Astrocyte (in vitro differentiated cells and primary cell): ENCODE data around the gene KDM4B. TPM values are rescaled to one million over a fixed set of nuclear protein-coding genes. Genes with fewer than 3 reads are reported as not detected.
"Not testable (repeated sequence)": the region's sequence is repeated elsewhere in the genome, so short reads cannot be mapped to it uniquely, and the experiment has no call there.

ENCODE experiments used
- DNase-seq: peaks from one replicate; pipeline ENCODE4 v3.0.0-alpha.2; 2010; ENCODE audit warnings: low read depth
- FAIRE-seq: peaks from 2 replicates; lab custom pipeline; 2011; peaks lifted over from hg19 to GRCh38; lab: Jason Lieb, UNC
- H2AFZ ChIP-seq: 2 replicates; pipeline ENCODE4 v1.6.0; 2012; ENCODE audit warnings: low read depth, low read length, inconsistent platforms
- H3K27ac ChIP-seq: 2 replicates; pipeline ENCODE4 v1.5.1; 2011; ENCODE audit warnings: low read depth, low read length, inconsistent platforms
- H3K27me3 ChIP-seq: 2 replicates; pipeline ENCODE4 v1.6.0; 2011; ENCODE audit warnings: low read length, inconsistent platforms; ENCODE audit not compliant: insufficient read depth
- H3K36me3 ChIP-seq: 2 replicates; pipeline ENCODE4 v1.5.1; 2011; ENCODE audit warnings: low read length, inconsistent platforms; ENCODE audit not compliant: insufficient read depth
- H3K4me1 ChIP-seq: 2 replicates; pipeline ENCODE4 v1.5.1; 2011; ENCODE audit warnings: low read length, inconsistent platforms; ENCODE audit not compliant: insufficient read depth
- H3K4me2 ChIP-seq: 2 replicates; pipeline ENCODE4 v1.6.0; 2012; ENCODE audit warnings: low read length, inconsistent platforms
- H3K4me3 ChIP-seq: 2 replicates; pipeline ENCODE4 v1.5.1; 2011; ENCODE audit warnings: low read depth, mild to moderate bottlenecking, low read length, inconsistent platforms; ENCODE audit not compliant: insufficient read depth
- H3K79me2 ChIP-seq: 2 replicates; pipeline ENCODE4 v1.6.0; 2012; ENCODE audit warnings: mild to moderate bottlenecking, low read length, inconsistent platforms; ENCODE audit not compliant: insufficient read depth
- H3K9ac ChIP-seq: 2 replicates; pipeline ENCODE4 v1.6.0; 2012; ENCODE audit warnings: mild to moderate bottlenecking, low read length, inconsistent platforms
- H3K9me3 ChIP-seq: 2 replicates; pipeline ENCODE4 v1.5.1; 2012; ENCODE audit warnings: low read depth, mild to moderate bottlenecking, low read length, inconsistent platforms; ENCODE audit not compliant: insufficient read depth
- H4K20me1 ChIP-seq: 2 replicates; pipeline ENCODE4 v1.6.0; 2012; ENCODE audit warnings: low read length, inconsistent platforms; ENCODE audit not compliant: insufficient read depth
- H3K27ac Mint-ChIP-seq: one replicate; pipeline ENCODE4 v1.8.0; 2021; ENCODE audit warnings: mild to moderate bottlenecking, mixed read lengths; ENCODE audit not compliant: unreplicated experiment
- H3K27me3 Mint-ChIP-seq: one replicate; pipeline ENCODE4 v1.8.0; 2021; ENCODE audit warnings: low read depth, mixed read lengths; ENCODE audit not compliant: unreplicated experiment
- H3K36me3 Mint-ChIP-seq: one replicate; pipeline ENCODE4 v1.8.0; 2021; ENCODE audit warnings: low read depth, mixed read lengths; ENCODE audit not compliant: unreplicated experiment
- H3K4me1 Mint-ChIP-seq: one replicate; pipeline ENCODE4 v1.8.0; 2021; ENCODE audit warnings: low read depth, mixed read lengths; ENCODE audit not compliant: unreplicated experiment
- H3K4me3 Mint-ChIP-seq: one replicate; pipeline ENCODE4 v1.8.0; 2021; ENCODE audit warnings: mild to moderate bottlenecking, moderate library complexity, mixed read lengths; ENCODE audit not compliant: unreplicated experiment
- H3K9me3 Mint-ChIP-seq: one replicate; pipeline ENCODE4 v1.8.0; 2021; ENCODE audit warnings: mild to moderate bottlenecking, mixed read lengths; ENCODE audit not compliant: unreplicated experiment
- EZH2 ChIP-seq: IDR thresholded peaks from 2 replicates; pipeline ENCODE4 v1.6.1; 2012; ENCODE audit warnings: mild to moderate bottlenecking, low read length, inconsistent platforms; ENCODE audit not compliant: insufficient read depth
- total RNA-seq: library from RNA; stranded (reverse); gene quantifications from 2 replicates; pipeline ENCODE4 v1.2.1, GENCODE V29; 2021
- TF ChIP-seq, protein P1 (sequence below): IDR thresholded peaks from 2 replicates; pipeline ENCODE4 v1.5.1; 2011; ENCODE audit warnings: low read depth, mild to moderate bottlenecking, inconsistent platforms, low read length, moderate library complexity; ENCODE audit not compliant: insufficient read depth

KDM4B gene
- total RNA-seq, 1 donor from 2014 or later: 55.2 TPM

DNA sequence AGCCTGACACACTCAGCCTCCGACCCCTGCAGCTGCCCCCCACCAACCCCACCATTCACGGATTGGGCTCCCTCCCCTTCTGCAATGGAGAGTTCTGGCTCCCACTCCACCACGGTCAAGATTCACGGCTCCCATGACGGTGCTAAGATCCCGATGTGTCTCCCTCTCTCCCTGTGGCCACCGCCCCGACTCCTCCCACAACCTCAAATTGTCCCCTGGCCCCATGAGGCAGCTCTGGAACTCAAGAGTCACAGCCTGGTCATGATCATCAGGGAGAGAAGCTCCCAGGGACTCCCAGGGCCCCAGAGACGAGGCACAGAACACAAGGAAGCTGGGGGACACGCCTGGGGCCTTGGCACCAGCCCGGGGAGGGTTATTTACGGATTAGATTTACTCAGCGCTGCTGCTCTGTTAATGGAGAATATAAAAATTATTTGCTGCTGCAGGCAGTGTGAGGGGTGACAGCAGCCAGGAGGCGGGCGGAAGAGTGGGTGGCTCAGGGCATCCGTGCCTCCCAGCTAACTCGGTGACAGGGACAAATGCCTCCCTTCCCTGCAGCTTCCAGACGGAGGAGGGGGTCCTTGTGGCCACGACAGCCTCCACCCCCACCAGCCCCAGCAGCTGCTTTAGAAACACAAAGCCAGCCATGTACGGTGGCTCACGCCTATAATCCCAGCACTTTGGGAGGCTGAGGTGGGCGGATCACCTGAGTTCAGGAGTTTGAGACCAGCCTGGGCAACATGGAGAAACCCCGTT lies 187.5 kb downstream of the KDM4B start:
- no peaks in the 10 kb centered on the region for H3K4me1 Mint-ChIP-seq
- no peak overlapping the region for H3K27ac Mint-ChIP-seq
- H3K27me3 Mint-ChIP-seq: no peaks in the 10 kb centered on the region
- peaks cover 1% of the 10 kb centered on the region for H3K9me3 Mint-ChIP-seq
- no peak overlapping the region for H3K4me2 ChIP-seq
- H3K9ac ChIP-seq: no peak overlapping the region
- no peak overlapping the region for H3K4me3 ChIP-seq
- H3K27ac ChIP-seq: no peak overlapping the region
- H3K9me3 ChIP-seq: no peaks in the 10 kb centered on the region
- H3K36me3 ChIP-seq: no peaks in the 10 kb centered on the region
- H3K79me2 ChIP-seq: no peaks in the 10 kb centered on the region
- DNase-seq: no peak
- TF ChIP-seq, protein P1, sequence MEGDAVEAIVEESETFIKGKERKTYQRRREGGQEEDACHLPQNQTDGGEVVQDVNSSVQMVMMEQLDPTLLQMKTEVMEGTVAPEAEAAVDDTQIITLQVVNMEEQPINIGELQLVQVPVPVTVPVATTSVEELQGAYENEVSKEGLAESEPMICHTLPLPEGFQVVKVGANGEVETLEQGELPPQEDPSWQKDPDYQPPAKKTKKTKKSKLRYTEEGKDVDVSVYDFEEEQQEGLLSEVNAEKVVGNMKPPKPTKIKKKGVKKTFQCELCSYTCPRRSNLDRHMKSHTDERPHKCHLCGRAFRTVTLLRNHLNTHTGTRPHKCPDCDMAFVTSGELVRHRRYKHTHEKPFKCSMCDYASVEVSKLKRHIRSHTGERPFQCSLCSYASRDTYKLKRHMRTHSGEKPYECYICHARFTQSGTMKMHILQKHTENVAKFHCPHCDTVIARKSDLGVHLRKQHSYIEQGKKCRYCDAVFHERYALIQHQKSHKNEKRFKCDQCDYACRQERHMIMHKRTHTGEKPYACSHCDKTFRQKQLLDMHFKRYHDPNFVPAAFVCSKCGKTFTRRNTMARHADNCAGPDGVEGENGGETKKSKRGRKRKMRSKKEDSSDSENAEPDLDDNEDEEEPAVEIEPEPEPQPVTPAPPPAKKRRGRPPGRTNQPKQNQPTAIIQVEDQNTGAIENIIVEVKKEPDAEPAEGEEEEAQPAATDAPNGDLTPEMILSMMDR: no peak
- no peak for TF ChIP-seq EZH2
- H3K36me3 Mint-ChIP-seq: peaks cover 2% of the 10 kb centered on the region
- H4K20me1 ChIP-seq: peaks cover 8% of the 10 kb centered on the region
- H2AFZ ChIP-seq: no peak overlapping the region
- H3K27me3 ChIP-seq: no peaks in the 10 kb centered on the region
- H3K4me3 Mint-ChIP-seq: no peak overlapping the region
- no peaks in the 10 kb centered on the region for H3K4me1 ChIP-seq
- no peak for FAIRE-seq

DNA sequence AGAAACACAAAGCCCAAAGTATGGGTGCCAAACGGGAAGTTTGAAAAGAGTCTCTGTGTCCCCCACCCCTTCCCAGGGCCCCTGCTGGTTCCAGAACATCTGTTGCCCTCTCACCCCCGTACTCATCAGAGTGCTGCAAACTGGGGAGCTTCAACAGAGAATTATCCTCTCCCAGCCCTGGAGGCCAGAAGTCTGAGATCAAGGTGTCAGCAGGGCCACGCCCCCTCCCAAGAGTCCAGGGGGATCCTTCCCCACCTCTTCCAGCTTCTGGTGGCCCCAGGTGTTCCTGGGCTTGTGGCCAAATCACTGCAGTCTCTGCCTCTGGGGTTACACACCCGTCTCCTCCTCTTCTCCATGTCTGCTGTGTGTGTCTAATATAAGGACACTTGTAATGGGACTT lies 188.3 kb downstream of the KDM4B start:
- Histone ChIP-seq H3K4me2 (no peak overlapping the region), H3K4me1 (no peaks in the 10 kb centered on the region), H3K9me3 (no peaks in the 10 kb centered on the region), H3K79me2 (no peaks in the 10 kb centered on the region), H4K20me1 (peaks cover 8% of the 10 kb centered on the region), H3K27ac (no peak overlapping the region), H3K27me3 (no peaks in the 10 kb centered on the region), H2AFZ (no peak overlapping the region), H3K4me3 (no peak overlapping the region), H3K36me3 (no peaks in the 10 kb centered on the region), H3K9ac (no peak overlapping the region)
- no peaks in the 10 kb centered on the region for H3K27me3 Mint-ChIP-seq
- no peak overlapping the region for H3K27ac Mint-ChIP-seq
- H3K4me1 Mint-ChIP-seq: no peaks in the 10 kb centered on the region
- no peak overlapping the region for H3K4me3 Mint-ChIP-seq
- peaks cover 1% of the 10 kb centered on the region for H3K9me3 Mint-ChIP-seq
- TF ChIP-seq EZH2: no peak
- DNase-seq: no peak
- no peak for FAIRE-seq
- H3K36me3 Mint-ChIP-seq: peaks cover 3% of the 10 kb centered on the region

- not testable (repeated sequence) for H2AFZ ChIP-seq, H3K4me3 Mint-ChIP-seq, H3K27me3 Mint-ChIP-seq, H3K4me2 ChIP-seq, H3K27ac ChIP-seq, H3K36me3 Mint-ChIP-seq, H3K4me1 Mint-ChIP-seq, H3K36me3 ChIP-seq, H3K27me3 ChIP-seq, H4K20me1 ChIP-seq, H3K9ac ChIP-seq, H3K4me1 ChIP-seq, H3K9me3 Mint-ChIP-seq, H3K9me3 ChIP-seq, DNase-seq, FAIRE-seq, H3K79me2 ChIP-seq, H3K27ac Mint-ChIP-seq, H3K4me3 ChIP-seq
Observed at GRCh38 chr19:5158549-5159134, 189.7 kb downstream of the KDM4B start.

GRCh38 chr19:5160158-5160795 lies 191.4 kb downstream of the KDM4B start:
- H3K4me3 Mint-ChIP-seq, H3K4me1 ChIP-seq, H3K9me3 ChIP-seq, H3K36me3 ChIP-seq, DNase-seq, H3K27me3 Mint-ChIP-seq, H3K27ac Mint-ChIP-seq, H3K4me1 Mint-ChIP-seq, H3K27ac ChIP-seq, H3K4me3 ChIP-seq, H3K4me2 ChIP-seq, H3K36me3 Mint-ChIP-seq, FAIRE-seq, H3K79me2 ChIP-seq, H3K9ac ChIP-seq, H2AFZ ChIP-seq, H4K20me1 ChIP-seq, H3K9me3 Mint-ChIP-seq, H3K27me3 ChIP-seq: not testable (repeated sequence)

DNA sequence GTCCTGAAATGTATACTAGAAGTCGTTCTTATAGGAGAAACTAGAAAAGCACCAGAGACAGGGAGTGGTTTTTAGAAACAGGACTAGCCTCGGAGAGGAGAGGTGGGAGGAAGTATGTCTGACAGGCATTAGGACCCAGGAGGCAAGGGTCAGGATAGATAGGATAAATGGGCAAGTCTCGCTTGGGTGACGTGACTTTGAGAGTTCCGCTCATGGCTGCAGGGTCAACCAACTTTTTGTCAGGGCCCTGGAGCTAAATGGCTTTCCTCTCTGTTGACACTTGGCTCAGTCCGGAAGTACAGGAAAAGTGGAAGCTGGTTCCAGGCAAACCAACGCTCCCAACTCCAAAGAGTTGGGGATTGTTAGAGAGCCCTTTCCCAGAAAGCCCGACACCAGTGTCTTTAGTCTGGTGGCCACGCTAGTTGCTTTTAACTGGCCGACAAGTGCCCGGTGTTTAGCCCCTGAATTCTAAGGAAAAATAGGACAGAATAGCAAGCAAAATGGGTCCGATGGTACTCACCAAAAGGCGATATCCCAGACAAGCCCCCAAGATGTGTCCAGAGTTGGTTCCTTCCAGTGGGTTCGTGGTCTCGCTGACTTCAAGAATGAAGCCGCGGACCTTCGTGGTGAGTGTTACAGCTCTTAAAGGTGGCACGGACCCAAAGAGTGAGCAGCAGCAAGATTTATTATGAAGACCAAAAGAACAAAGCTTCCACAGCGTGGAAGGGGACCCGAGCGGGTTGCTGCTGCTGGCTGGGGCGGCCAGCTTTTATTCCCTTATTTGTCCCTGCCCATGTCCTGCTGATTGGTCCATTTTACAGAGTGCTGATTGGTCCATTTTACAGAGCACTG lies 196.2 kb downstream of the KDM4B start:
- not testable (repeated sequence) for H4K20me1 ChIP-seq, H3K4me1 Mint-ChIP-seq, H3K4me3 Mint-ChIP-seq, H3K27me3 ChIP-seq, H3K4me3 ChIP-seq, H2AFZ ChIP-seq, H3K4me1 ChIP-seq, H3K36me3 ChIP-seq, H3K27me3 Mint-ChIP-seq, H3K4me2 ChIP-seq, FAIRE-seq, H3K79me2 ChIP-seq, H3K9me3 ChIP-seq, H3K9ac ChIP-seq, DNase-seq, H3K27ac ChIP-seq, H3K9me3 Mint-ChIP-seq, H3K36me3 Mint-ChIP-seq
- peak overlapping the region; percentile 41 for H3K27ac Mint-ChIP-seq
